K562 (cell line): Measurements from ENCODE around the gene ADAMTS2.

Source experiments
- CBFB ChIP-seq: sonication (generic); formaldehyde crosslinking; IDR thresholded peaks from 2 replicates; pipeline ENCODE4 v1.4.0; 2020; ENCODE audit warnings: mild to moderate bottlenecking, missing genetic modification reagents
- CREB1 ChIP-seq, 2 experiments: sonication (generic) in 1 of 2; formaldehyde crosslinking in 1 of 2; IDR thresholded peaks; 2 replicates each; pipeline versions ENCODE4 v1.6.1 to v1.8.0; 2012 to 2022; ENCODE audit warnings: inconsistent platforms in 1 of 2, mild to moderate bottlenecking in 1 of 2, missing genetic modification reagents in 1 of 2, moderate library complexity in 1 of 2
- U2AF1 ChIP-seq: fragments of 200-400 bp; formaldehyde crosslinking; optimal IDR thresholded peaks from 2 replicates; pipeline ENCODE3; 2017; ENCODE audit warnings: mild to moderate bottlenecking, low read depth, low read length, moderate library complexity

DNA sequence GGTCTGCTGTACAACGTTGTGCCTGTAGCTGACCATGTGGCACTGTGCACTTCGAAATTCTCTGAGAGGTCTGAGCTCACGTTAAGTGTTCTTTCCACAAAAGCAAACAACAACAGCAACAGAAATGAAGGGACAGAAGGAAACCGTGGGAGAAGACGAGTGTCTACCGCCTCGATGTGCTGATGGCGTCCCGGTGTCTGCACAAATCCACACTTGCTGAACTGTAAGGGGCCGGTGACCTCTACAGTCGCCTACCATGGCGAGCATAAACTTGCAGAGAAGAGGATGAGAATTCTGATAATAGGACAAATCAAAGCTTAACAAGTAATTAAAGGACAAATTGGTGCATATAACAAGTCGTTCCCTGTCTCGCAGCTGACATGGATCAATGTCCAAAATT, 114.0 kb downstream of the ADAMTS2 start:
- TF ChIP-seq CREB1 (IDR thresholded peaks at IDR 0.05) (no peak), CREB1 (CRISPR knock-in tag; IDR thresholded peaks at IDR 0.05) (no peak), CBFB (CRISPR knock-in tag) (no peak), U2AF1 (no peak)
